GM21619 (cell line): ENCODE measurements around the gene PDXK.
"Not testable (repeated sequence)": the region's sequence is repeated elsewhere in the genome, so short reads cannot be mapped to it uniquely, and the experiment has no call there.

Experiments
- ATAC-seq: cut with Tn5 transposase; IDR thresholded peaks from one replicate; pipeline ENCODE4 v1.9.1; 2021; ENCODE audit not compliant: unreplicated experiment

The PDXK gene

GRCh38 chr21:43718872-43719747 lies at the start of gene PDXK:
Gene PDXK, plus strand, starts transcription at chr21:43719129. Its CDS starts 166 bp downstream, at chr21:43719295.
- peak; percentile 56 for ATAC-seq

- no peak for ATAC-seq
Observed at GRCh38 chr21:43669828-43670605, 48.9 kb upstream of the PDXK start.

GRCh38 chr21:43675871-43676270 lies 43.1 kb upstream of the PDXK start:
- ATAC-seq = no peak

GRCh38 chr21:43676391-43676790 lies 42.5 kb upstream of the PDXK start:
- no peak for ATAC-seq

- ATAC-seq = no peak
Observed at GRCh38 chr21:43679951-43680350, 39.0 kb upstream of the PDXK start.

DNA sequence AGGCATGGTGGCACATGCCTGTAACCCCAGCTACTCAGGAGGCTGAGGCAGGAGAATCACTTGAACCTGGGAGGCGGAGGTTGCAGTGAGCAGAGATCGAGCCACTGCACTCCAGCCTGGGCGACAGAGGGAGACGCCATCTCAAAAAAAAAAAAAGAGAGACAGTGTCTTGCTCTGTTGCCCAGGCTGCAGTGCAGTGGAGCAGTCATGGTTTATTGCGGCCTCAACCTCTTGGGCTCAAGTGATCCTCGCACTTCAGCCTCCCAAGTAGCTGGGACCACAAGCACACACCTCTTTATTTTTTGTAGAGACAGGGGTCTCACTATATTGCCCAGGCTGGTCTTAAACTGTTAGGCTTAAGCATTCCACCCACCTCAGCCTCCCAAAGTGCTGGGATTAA lies 38.5 kb upstream of the PDXK start:
- not testable (repeated sequence) for ATAC-seq

GRCh38 chr21:43681650-43682049 lies 37.3 kb upstream of the PDXK start:
- ATAC-seq = no peak

GRCh38 chr21:43684424-43684823 lies 34.5 kb upstream of the PDXK start:
- ATAC-seq = no peak

DNA sequence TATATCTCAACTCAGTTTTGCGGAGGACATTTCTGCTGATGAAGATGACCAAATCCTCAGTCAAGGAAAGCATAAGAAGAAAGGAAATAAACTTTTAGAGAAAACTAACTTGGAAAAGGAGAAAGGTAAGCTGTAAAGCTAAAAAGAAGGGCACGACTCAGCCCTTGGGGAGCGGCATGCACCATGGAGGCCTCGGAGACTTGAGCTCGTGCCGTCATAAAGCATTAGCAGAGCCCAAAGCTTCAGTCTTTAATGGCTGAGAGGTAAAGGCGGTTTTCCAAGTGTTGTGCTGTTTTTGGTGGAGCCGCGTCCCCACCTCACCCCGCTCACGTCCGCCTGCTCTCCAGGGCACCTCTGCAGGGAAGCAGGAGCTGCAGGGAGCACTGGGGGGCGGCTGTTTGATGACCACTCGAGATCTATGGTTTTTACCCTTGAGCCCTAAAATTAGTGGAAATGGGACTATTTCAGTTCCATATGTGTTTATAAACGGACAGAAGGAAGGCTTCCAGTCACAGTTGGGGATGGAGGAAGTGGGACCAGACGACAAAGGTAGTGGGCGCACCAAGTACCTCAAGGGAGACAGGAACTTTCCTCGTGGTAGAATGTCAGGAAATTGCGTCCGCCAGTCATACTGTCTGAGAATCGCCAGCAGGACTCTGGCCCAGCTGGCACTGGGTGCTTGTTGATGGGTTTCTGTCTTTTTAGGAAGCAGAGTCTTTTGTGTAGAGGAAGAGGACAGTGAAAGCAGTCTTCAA lies 31.9 kb upstream of the PDXK start:
- no peak for ATAC-seq

DNA sequence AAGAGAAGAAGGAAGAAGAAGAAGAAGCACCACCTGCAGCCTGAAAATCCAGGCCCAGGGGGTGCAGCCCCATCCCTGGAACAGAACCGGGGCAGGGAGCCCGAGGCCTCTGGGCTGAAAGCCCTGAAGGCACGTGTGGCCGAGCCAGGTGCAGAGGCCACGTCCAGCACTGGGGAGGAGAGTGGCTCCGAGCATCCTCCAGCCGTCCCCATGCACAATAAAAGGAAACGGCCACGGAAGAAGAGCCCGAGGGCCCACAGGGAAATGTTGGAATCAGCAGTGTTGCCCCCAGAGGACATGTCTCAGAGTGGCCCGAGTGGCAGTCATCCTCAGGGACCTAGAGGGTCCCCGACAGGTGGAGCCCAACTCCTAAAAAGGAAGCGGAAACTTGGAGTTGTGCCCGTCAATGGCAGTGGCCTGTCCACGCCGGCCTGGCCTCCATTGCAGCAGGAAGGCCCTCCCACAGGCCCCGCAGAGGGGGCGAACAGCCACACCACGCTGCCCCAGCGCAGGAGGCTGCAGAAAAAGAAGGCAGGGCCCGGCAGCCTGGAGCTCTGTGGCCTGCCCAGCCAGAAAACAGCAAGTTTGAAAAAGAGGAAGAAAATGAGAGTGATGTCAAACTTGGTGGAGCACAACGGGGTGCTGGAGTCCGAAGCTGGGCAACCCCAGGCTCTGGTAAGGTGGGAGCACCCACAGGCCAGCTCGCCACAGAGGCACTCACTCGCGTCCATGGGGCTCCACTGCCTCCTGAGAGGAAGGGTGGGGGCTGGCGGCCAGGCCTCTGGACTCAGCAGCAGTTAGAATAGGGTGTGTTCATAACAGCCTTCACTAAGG lies 31.1 kb upstream of the PDXK start:
- ATAC-seq = no peak

- no peak for ATAC-seq
Observed at GRCh38 chr21:43688906-43689305, 30.0 kb upstream of the PDXK start.

- no peak for ATAC-seq
Observed at GRCh38 chr21:43689556-43690337, 29.2 kb upstream of the PDXK start.

DNA sequence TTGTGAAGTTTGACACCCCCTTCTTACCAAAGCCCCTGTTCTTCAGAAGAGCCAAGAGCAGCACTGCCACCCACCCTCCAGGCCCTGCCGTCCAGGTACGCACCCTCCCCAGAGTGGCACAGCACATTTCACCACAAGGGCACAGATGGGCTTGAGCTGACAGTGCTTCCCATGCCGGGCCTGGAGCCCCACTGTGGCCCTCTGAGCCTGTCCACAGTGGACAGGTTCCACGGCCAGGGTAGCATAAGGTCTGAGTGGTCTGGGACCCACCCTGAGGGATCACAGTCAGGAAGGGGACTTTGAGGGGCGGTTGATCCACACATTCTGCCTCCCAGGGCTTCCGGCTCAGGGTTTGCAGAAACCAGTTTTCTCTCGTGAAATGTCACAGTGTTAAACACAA lies 28.6 kb upstream of the PDXK start:
- ATAC-seq = no peak

DNA sequence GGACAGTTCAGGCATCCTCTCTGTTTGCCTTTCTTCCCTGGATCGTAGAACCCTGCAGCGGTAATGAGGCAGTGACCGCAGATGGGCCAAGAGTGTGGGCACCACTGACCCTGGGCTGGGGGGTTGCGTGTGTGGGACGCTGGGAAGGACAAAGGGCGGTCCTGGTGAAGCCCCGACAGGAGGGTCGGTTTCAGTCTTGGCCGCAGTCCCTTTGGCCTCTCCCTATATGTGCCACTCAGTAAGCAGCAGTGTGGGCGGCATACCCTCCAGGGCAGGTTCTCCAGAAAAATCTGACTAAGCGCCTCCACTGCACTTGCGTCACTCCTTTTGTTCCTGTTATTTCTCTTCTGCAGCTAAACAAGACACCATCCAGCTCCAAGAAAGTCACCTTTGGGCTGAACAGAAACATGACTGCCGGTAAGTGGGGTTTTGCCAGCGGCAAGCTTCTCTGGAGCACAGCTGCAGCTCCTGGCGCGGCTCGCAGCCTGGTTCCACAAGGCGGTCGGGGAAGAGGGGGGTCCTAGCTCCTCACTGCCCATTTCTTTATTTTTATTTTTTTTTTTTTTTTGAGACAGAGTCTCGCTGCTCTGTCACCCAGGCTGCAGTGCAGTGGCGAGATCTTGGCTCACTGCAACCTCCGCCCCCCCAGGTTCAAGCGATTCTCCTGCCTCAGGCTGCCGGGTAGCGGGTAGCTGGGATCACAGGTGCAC lies 27.7 kb upstream of the PDXK start:
- ATAC-seq = no peak

DNA sequence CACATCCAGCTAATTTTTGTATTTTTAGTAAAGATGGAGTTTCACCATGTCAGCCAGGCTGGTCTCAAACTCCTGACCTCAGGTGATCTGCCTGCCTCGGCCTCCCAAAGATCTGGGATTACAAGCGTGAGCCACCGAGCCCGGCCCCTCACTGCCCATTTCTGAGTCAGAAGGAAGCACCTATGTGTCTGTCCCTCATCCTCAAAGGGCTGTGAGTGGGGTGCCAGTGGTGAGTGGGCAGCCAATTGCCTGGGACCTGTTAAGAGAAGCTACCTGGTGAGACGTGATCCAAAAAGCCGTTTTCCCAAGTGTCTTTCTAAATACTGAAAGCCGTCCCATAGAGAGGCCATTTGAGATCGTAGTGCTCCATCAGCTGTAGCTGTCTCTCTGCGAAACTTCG lies 27.1 kb upstream of the PDXK start:
- no peak for ATAC-seq

GRCh38 chr21:43692949-43693348 lies 26.0 kb upstream of the PDXK start:
- ATAC-seq = no peak

DNA sequence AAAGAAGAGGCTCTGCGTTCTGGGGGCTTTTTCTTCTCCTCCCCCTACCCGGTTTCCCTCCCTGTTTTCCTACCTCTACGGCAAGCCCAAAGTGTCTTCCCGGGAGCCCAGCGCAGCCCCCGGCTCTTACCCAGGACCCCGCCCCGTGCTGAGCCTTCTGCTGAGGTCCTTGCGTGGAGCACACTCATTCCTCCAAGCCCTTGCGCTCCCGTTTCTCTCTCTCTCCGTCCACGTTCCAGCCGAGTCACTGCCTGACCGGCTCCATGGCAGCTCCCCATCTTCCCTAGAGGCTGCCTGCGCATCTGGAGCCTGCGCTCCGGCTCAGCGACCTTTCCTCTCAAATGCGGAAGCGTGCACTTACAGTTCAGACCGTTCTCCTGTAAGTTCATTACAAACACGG lies 24.9 kb upstream of the PDXK start:
- ATAC-seq = no peak

DNA sequence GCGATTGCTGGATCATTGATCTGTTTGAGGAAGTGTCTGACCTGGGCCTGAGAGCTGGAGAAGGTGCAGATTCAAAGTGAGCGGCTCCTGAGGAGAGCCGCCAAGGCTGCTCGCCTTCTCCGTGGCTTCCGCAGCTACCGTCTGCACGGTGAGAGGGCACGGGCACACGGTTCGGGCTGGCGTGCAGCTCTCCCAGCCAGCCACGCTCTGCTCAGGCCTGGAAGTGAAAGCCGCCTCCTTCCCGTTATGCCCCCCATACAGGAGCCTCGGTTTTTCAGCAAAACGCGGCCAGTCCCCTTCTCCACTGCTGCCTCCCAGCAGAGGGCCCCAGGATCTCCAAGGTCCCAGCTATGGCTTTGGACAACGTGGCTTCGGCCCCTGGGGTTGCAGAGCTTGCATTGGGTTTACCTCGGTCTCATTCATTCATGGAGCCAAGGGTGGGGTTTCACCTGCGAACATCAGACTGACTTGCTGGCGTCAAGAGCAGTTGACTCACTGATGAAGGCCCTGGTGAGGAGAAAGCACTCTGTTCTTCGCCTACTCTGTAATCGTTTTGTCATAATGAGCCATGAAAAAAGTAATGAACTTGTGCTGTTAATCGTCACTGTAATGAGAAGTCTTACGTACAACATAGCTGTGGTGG lies 24.4 kb upstream of the PDXK start:
- ATAC-seq = no peak

DNA sequence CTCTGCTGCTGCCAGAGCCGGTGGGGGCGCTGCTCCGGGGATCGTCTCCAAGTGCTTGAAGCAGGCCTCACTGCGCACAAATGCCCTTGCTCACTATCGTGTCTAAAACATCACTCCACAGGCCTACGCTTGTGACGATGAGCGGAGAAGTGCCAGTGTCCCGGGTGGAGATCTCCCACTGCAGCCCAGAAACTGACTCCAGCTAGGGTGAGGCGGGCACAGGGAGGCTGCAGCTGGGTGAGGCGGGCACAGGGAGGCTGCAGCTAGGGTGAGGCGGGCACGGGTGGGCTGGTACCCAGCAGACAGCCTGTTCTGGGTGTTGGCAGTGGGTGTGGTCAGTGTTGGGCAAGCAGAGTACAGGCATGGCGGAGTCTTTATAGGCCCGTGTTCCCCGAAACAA lies 22.7 kb upstream of the PDXK start:
- no peak for ATAC-seq
